HG03135 (cell line): Measurements from ENCODE around the gene CAPN3.

Experiments
- ATAC-seq: cut with Tn5 transposase; IDR thresholded peaks from one replicate; pipeline ENCODE4 v1.9.1; 2021; ENCODE audit warnings: mild to moderate bottlenecking, moderate library complexity; ENCODE audit not compliant: unreplicated experiment

Gene CAPN3

DNA sequence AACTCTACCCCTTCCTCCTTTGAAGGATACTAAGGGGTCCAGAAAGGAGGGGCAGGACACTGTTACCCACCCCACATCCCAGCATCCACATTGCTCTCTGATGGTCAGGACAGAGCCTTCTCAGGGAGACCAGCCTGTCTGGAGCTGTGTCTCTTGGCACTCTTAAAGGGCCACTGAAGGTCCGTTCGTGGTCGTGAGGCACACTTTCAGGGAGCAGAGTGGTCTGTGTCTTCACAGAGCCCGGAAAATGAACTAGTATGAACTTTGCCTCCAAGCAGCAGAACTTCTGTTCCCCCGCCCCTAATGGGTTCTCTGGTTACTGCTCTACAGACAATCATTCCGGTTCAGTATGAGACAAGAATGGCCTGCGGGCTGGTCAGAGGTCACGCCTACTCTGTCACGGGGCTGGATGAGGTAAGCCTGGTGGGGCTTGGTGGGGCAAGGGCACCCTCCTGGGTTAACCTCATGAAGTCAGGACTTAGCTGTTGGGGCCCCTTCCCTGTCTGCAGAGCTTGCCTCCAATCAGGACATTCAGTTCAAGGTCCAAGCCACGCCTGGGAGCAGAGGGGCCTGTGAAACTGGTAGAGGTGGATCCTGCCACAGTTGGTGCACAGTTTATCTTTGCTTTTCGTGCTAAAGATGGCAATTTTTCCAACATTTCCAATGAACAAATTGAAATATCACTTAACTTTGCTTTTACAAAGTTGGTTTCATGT, 33.2 kb downstream of the CAPN3 start:
- ATAC-seq, result no peak

DNA sequence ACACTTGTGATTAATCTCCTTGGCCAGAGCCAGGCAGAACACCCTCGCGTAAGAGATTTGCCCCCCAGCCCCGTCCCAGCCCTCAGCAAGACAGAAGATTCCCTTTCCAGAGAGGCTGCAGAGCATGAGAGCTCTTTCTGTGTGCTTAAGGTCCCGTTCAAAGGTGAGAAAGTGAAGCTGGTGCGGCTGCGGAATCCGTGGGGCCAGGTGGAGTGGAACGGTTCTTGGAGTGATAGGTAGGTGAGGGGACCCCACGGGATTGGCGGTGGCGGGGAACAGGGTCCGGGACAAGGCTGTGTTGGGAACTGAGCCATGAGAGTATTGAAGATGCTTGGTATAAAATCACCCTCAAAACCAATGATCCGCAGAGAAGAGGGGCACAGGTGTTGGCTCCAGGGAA, 34.8 kb downstream of the CAPN3 start:
- ATAC-seq, result no peak

DNA sequence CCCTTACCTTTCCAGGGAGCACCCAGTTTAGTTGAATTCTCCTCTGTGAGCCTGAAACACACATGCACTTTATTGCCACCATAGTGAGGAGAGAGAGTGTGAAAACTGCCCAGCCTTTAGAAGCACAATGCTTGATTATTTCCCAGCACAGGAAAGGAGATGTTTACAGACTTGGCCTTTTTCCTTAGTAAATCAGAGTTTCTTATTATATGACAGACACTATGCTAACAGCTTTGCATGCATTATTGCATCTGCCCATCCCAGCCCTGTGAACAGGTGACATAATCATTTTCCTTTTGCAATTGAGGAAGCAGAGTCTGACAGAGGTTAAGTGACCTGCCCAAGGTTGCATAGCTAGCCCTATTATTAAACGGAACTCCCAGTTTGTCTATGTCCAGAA, 36.5 kb downstream of the CAPN3 start:
- ATAC-seq, result no peak

DNA sequence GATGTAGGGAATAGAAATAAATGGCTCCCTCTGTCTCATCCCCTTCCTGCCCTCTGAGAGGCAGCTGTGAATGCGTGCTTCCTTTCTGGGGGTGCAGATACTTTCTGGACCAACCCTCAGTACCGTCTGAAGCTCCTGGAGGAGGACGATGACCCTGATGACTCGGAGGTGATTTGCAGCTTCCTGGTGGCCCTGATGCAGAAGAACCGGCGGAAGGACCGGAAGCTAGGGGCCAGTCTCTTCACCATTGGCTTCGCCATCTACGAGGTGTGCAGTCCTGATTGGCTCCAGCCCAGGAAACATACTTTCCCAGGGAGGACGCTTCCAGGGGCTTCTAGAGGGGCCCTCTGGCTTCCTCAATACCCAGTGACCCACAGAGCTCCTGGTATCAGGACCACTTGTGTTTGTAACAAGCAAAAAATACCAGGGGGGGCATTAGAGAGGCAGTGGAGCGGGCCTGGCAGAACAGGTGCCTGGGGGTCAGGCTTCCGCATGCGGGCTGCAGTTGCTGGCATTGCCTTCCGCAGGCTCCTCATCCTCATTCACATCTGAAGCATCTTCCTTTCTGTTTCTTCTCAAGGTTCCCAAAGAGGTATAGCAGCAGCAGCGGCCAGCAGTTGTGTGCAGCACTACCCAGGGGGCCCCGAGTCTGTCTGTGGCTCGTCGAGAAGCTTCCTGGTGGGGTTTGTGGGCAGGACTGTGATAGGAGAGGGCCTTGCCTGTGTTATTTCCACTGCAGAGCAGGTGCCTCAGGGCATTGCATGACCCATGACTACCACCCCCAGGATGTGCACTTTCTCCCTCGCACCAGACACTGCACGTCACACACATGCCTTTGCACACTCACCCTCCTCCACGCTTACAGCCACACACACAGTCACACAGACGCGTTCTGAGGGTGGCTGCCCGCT, 42.5 kb downstream of the CAPN3 start:
- ATAC-seq, result no peak

- no peak for ATAC-seq
These were observed 43.3 kb downstream of the CAPN3 start for GRCh38 chr15:42402455-42403205.

DNA sequence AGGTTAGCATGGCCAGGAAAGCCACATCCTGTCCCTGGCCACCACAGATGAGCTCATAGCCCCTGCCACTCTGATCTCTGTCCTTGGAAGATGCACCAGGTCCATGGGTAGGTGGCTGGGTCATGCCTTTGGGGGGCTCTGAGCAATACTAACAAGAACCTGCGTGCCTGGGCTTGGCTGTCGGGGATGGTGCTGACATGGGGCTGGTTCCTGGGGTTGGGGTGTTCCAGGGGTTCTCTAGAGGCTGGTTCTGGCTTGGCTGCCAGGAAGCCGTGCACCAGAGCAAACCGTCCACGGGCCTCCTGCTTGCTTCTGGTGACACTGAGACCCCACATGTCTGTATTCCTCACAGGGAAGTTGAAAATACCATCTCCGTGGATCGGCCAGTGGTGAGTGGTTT, 44.1 kb downstream of the CAPN3 start:
- no peak for ATAC-seq

DNA sequence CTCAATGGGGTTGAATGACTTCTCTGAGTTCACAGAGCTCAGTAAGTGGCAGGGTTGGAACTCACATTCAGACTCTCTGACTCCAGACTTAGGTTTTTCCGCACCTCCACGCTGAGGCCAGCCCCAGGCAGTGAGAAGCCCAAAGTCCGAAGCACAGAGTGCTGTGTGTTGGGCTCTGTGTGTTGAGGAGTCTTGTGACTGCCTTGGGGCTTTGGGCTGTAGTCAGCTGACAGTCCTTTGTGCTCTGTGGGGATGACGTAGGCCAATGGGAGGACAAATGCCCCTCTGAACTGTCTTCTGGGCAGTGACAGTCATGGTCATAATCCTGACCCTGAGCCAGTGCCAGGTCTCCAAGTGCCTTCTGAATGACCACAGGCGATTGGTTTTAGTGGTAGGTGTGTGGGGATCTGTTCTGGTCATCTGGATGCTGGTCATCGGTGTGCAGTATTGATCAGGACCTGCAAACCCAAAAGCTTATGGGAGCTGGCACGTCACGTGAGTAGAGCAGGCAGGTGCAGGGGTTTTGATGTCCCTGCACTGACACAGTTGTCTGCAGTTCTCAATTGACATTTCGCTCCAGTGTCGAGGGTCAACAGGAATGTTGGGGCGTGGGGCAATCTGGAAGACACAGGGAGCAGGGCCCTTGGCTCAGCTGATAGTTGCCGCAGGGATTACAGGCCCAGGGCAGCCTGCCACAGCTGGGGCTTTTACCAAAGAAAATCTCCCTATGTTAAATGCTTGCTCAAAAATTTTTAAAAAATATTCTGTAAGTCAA, 45.3 kb downstream of the CAPN3 start:
- ATAC-seq, result no peak

- no peak for ATAC-seq
These were observed 46.7 kb downstream of the CAPN3 start for GRCh38 chr15:42405863-42406482.

DNA sequence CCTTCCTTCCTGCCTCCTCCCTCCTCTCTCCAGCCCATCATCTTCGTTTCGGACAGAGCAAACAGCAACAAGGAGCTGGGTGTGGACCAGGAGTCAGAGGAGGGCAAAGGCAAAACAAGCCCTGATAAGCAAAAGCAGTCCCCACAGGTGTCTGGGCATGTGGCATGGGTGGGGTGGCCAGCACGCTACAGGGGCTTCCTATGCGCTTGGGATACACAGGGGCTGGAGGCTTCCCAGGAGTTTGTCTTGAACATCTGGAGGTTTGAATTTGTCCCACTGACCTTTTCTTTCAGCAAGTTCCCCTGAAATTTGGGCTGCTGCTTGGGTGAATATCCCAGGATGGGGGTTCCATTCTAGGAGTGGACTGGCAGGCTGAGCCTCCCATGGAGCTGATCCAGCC, 48.9 kb downstream of the CAPN3 start:
- ATAC-seq, result no peak

- ATAC-seq, result no peak
These were observed 49.7 kb downstream of the CAPN3 start for GRCh38 chr15:42409011-42409410.

- ATAC-seq, result no peak
These were observed 52.6 kb downstream of the CAPN3 start for GRCh38 chr15:42411884-42412283.

DNA sequence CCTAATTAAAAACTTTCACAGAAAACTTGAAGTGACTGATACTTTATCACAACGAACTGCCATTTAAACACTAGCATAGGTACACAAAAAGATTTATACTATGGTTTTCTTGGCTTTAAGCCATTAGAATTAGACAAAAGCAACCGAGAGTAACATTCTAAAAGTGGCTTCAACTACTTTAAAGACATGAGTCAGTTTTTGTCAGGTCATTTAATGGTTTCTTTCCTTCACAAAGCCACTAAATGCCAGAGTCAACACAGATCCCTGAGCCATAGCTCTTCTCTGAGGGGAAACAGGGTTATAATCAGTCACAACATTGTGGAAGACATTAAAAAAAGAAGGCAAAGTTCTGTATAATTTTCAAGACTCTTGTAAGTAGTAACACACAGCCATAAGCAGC, 54.6 kb downstream of the CAPN3 start:
- no peak for ATAC-seq

- no peak for ATAC-seq
These were observed 60.1 kb downstream of the CAPN3 start for GRCh38 chr15:42419369-42419768.

- ATAC-seq, result no peak
These were observed 62.1 kb downstream of the CAPN3 start for GRCh38 chr15:42421376-42421775.

GRCh38 chr15:42427429-42428223, 68.3 kb downstream of the CAPN3 start:
- no peak for ATAC-seq

- ATAC-seq, result no peak
These were observed 85.2 kb downstream of the CAPN3 start for GRCh38 chr15:42444415-42445063.

GRCh38 chr15:42445551-42445950, 86.2 kb downstream of the CAPN3 start:
- ATAC-seq, result no peak

DNA sequence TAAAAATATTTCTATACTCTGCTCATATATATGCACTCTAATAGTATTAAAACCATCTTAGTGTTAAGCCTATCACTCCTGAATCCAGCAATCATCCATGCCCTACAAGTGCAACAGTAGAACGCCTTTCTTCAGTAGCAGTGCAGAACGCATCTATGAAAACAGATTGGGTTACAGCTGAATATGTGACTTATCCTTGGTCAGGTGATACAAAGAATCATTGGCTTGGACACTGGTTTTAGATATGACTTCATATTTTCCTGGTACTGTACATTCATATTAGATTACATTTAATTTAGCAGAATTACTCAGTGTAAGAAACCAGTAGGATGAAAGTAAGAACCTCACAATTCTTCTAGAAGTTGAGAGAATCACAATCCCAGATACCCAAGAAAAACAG, 88.3 kb downstream of the CAPN3 start:
- ATAC-seq, result no peak

DNA sequence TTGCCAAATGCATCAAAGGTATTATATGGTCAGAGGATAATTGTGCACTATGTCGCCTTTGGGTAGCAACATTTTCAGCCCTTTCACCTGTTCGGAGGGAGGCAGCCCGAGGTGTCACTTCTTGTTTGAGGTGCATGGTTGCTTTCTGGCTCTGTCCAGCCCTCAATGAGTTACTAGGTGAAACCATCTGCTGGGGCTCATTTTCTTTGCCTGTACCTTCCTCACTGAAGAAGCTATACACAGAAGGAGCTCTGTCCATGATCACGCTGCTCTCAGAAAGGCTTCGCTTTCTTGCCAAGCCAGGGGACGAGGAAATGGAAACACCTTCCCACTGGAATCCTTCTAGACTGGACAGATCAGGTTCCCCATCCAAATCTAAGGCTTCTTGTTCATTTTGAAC, 89.0 kb downstream of the CAPN3 start:
- ATAC-seq, result no peak
